Ovary (tissue), 9 donors: ENCODE data around the gene KCNAB2. TPM values are rescaled to one million over a fixed set of nuclear protein-coding genes. Genes with fewer than 3 reads are reported as not detected.

Experiments used
- DNase-seq, 5 donors: peaks; one replicate each; pipeline ENCODE4 v3.0.0-alpha.2; 2019 to 2020
- H3K27ac ChIP-seq, 2 donors: fragments of 200-600 bp; one replicate each; pipeline versions ENCODE4 v1.5.1 to v1.8.0; 2019 to 2022
- H3K27me3 ChIP-seq: fragments of 200-600 bp; one replicate; pipeline ENCODE4 v1.8.0; 2022
- H3K36me3 ChIP-seq: fragments of 200-600 bp; sonication (generic); one replicate; pipeline ENCODE4 v1.5.1; 2019
- H3K4me1 ChIP-seq: one replicate; pipeline ENCODE4 v1.8.1; 2013; ENCODE audit warnings: mild to moderate bottlenecking, moderate library complexity; ENCODE audit not compliant: insufficient read depth
- H3K4me3 ChIP-seq: fragments of 200-600 bp; sonication (generic); one replicate; pipeline ENCODE4 v1.5.1; 2017
- H3K9me3 ChIP-seq, 2 donors: fragments of 200-600 bp in 1 of 2; sonication (generic) in 1 of 2; one replicate each; pipeline versions ENCODE4 v1.5.1 to v1.8.1; 2013 to 2019; ENCODE audit warnings: mild to moderate bottlenecking in 1 of 2, moderate library complexity in 1 of 2
- EP300 ChIP-seq: sonication (generic); formaldehyde crosslinking; IDR thresholded peaks from one replicate; pipeline ENCODE4 v1.6.1; 2017; ENCODE audit warnings: antibody characterized with exemption
- POLR2A ChIP-seq: fragments of 450-650 bp; IDR thresholded peaks from one replicate; pipeline ENCODE4 v1.6.1; 2017; ENCODE audit warnings: antibody characterized with exemption, mild to moderate bottlenecking, moderate library complexity
- WGBS, 3 donors: extraction: QIAGEN DNeasy Blood & Tissue Kit in 1 of 3; methylation state at CpG; one replicate each; pipeline versions ENCODE4 v1.1.5 to v1.1.7; 2013 to 2017; 5-methylcytosine and 5-hydroxymethylcytosine counted together
- intact Hi-C, 4 donors: fragments of 100-400 bp; cut with DNase I; formaldehyde crosslinking; loops; one replicate each; pipeline versions ENCODE4 v1.11.0 to v1.15.1; 2022 to 2023
- polyA plus RNA-seq, 2 donors: library from polyadenylated mRNA; stranded (reverse); fragments of 200-250 nt in 1 of 2; fragments of 350-450 nt in 1 of 2; fragmentation: Illumina TruSeq in 1 of 2; extraction: RNeasy Lipid Tissue Mini Kit (QIAGEN cat#74804) in 1 of 2; gene quantifications; one replicate each; pipeline ENCODE4 v1.2.3, GENCODE V29; 2013 to 2014
- total RNA-seq, 7 donors: library from RNA; depleted of rRNA in 2 of 7; stranded (reverse); fragments of >200 nt in 2 of 7; fragmentation: NEBNext Ultra II Directional in 3 of 7; extraction: Animal tissue kit (Norgen Biotek cat#: 25700) in 3 of 7; gene quantifications; one replicate each; pipeline versions ENCODE4 v1.1.0 to v1.2.4, GENCODE V29; 2016 to 2023
- TF ChIP-seq, protein P1 (sequence below), 3 donors: fragments of 450-650 bp in 2 of 3; fragments of 200-600 bp in 1 of 3; IDR thresholded peaks; one replicate each; pipeline versions ENCODE4 v1.5.1 to v1.8.0; 2016 to 2022; ENCODE audit warnings: antibody characterized with exemption in 3 of 3, mild to moderate bottlenecking in 1 of 3
- donor health status: DM: no; HTN: no; CAD: no; lungs with moderate emphysema.
- donor health status: DM: no; HTN: no; CAD: no.
- donor health status: Bipolar disorder and iron deficiency.
- donor health status: DM: yes; HTN: yes; CAD: no.
- donor health status: DM: no; HTN: no; CAD: no.
- donor health status: DM: yes; HTN: yes; CAD: no.

The KCNAB2 gene
- total and polyA plus RNA-seq, 9 donors, result 2.9 to 18.3 (median 7.1) TPM

GRCh38 chr1:5998906-5999301 is 46.8 kb upstream of the KCNAB2 start:
- intact Hi-C loops, result no loop called here

GRCh38 chr1:5999711-6000443 is 45.8 kb upstream of the KCNAB2 start:
- DNase-seq, result peak in 1 of 5 donors; percentile 31
- Histone ChIP-seq H3K27me3 (no peaks in the 10 kb centered on the region), H3K36me3 (no peaks in the 10 kb centered on the region), H3K27ac (no peak overlapping the region), H3K4me3 (no peak overlapping the region), H3K9me3 (no peaks in the 10 kb centered on the region), H3K4me1 (no peaks in the 10 kb centered on the region)
- 88 to 92% (median 92%) methylated on average over 28 of the region's 28 CpGs for WGBS, 3 donors
- TF ChIP-seq EP300 (no peak), POLR2A (no peak)
- TF ChIP-seq, protein P1, sequence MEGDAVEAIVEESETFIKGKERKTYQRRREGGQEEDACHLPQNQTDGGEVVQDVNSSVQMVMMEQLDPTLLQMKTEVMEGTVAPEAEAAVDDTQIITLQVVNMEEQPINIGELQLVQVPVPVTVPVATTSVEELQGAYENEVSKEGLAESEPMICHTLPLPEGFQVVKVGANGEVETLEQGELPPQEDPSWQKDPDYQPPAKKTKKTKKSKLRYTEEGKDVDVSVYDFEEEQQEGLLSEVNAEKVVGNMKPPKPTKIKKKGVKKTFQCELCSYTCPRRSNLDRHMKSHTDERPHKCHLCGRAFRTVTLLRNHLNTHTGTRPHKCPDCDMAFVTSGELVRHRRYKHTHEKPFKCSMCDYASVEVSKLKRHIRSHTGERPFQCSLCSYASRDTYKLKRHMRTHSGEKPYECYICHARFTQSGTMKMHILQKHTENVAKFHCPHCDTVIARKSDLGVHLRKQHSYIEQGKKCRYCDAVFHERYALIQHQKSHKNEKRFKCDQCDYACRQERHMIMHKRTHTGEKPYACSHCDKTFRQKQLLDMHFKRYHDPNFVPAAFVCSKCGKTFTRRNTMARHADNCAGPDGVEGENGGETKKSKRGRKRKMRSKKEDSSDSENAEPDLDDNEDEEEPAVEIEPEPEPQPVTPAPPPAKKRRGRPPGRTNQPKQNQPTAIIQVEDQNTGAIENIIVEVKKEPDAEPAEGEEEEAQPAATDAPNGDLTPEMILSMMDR (IDR thresholded peaks at IDR 0.05), result no peak
- intact Hi-C loops, result no loop called here

More at GRCh38 chr1:5998906-5999301, 46.8 kb upstream of the KCNAB2 start:
- WGBS, 3 donors, result 94 to 95% (median 95%) methylated on average over 19 of the region's 19 CpGs
- Histone ChIP-seq H3K4me3 (no peak overlapping the region), H3K36me3 (no peaks in the 10 kb centered on the region), H3K27ac (no peak overlapping the region), H3K9me3 (no peaks in the 10 kb centered on the region), H3K27me3 (no peaks in the 10 kb centered on the region), H3K4me1 (no peaks in the 10 kb centered on the region)
- peak in 1 of 5 donors; percentile 21 for DNase-seq
- TF ChIP-seq POLR2A, result no peak
- TF ChIP-seq, protein P1 (IDR thresholded peaks at IDR 0.05), result no peak

DNA sequence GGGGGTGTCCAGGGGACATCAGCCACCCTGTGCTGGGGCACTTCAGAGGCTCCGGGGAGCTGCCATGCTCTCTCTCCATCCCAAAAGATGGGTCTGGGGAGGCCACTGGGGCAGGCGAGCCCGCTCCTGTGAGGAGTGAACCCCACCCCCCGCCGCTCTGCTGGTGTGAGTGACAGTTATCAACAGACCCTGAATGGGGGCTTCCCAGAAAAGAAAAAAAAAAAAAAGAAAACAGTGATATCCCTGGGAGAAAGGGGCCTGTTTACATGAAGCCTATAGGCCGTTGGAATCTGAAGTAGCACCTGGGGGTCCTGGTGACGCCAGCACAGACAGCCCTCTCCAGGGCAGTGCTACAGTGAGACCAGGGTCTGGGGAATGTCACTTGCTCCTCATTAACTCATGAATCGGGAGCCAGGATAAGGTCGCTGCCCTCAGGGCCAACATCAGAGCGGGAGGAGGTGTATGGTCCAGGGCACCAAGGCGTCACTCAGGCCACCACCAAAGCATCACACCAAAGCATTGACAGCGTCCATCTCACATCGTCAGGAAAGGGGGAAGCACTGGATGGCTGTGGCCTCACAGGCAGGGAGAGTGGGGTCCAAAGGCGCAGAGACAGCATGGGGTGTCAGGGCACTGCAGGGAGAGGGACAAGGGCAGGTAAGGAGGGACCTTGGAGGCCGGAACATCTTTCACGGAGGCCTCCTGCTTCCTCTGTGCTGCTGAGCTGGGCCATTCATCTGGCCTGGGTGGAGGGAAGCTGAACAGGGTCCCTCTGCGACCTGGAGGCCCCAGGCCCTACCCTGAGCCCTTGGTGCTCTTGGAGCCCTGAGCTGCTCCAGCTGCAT is 45.0 kb upstream of the KCNAB2 start:
- H3K4me1 ChIP-seq, result no peaks in the 10 kb centered on the region
- H3K9me3 ChIP-seq, result no peaks in the 10 kb centered on the region
- no peak overlapping the region for H3K4me3 ChIP-seq
- TF ChIP-seq POLR2A (no peak), EP300 (no peak)
- TF ChIP-seq, protein P1 (IDR thresholded peaks at IDR 0.05), result no peak
- DNase-seq, result peak in 1 of 5 donors; percentile 19
- intact Hi-C loops, result no loop called here
- H3K27me3 ChIP-seq, result no peaks in the 10 kb centered on the region
- H3K36me3 ChIP-seq, result no peaks in the 10 kb centered on the region
- H3K27ac ChIP-seq, result no peak overlapping the region
- 89 to 93% (median 91%) methylated on average over 17 of the region's 17 CpGs for WGBS, 3 donors

DNA sequence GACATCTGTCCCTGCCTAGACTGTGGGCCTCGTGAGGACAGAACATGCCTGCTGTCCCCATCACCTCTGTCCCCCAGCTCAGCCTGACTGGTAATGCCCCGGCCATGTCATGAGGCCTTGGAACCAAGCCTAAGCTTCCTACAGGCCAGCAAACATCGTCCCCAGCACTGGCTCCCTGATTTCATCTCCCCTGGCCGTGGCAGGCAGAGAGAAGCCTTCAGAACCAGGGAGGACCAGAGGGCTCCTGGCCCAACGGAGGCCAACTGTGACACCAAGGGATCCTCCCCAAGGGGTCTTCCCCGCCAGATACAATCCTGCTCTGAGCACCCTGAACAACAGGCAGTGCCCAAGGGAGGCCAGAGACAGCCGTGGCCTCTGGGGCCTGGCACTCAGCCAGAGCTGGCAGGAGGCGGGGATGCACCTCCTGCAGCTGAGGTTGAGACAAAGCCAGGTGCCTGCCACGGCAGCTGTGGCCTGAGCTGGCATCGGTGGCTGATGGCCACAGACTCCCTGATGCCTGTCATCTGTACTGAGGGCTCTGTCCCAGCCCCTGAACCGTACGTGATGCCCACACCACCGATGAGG is 43.6 kb upstream of the KCNAB2 start:
- Histone ChIP-seq H3K4me3 (no peak overlapping the region), H3K27me3 (no peaks in the 10 kb centered on the region), H3K4me1 (no peaks in the 10 kb centered on the region), H3K36me3 (no peaks in the 10 kb centered on the region), H3K9me3 (no peaks in the 10 kb centered on the region), H3K27ac (no peak overlapping the region)
- intact Hi-C loops, result no loop called here
- 63 to 69% (median 68%) methylated on average over 13 of the region's 13 CpGs for WGBS, 3 donors
- TF ChIP-seq POLR2A (no peak), EP300 (no peak)
- TF ChIP-seq, protein P1 (IDR thresholded peaks at IDR 0.05), result no peak
- peak in 1 of 5 donors; percentile 38 for DNase-seq
